HEK293 (cell line): ENCODE data around the gene RRP8.

Source experiments
- CTCF ChIA-PET: fragments of 350-600 bp; formaldehyde crosslinking; extraction: SDS; loops from one replicate; lab custom pipeline; 2021; ENCODE audit warnings: antibody characterized with exemption; lab: Yijun Ruan, JAX
- POLR2A ChIA-PET: fragments of 300-600 bp; formaldehyde crosslinking; extraction: SDS; loops from one replicate; lab custom pipeline; 2020; ENCODE audit warnings: antibody characterized with exemption, inconsistent platforms; lab: Yijun Ruan, JAX
- H3K27ac ChIP-seq: fragments of 200-500 bp; sonication (Bioruptor generic); 2 replicates; pipeline ENCODE4 v1.5.1; 2014; ENCODE audit warnings: low read depth, low read length, control low read depth, inconsistent platforms; ENCODE audit errors: extremely low read depth
- H3K36me3 ChIP-seq, 2 experiments: fragments of 200-500 bp in 1 of 2; sonication (Bioruptor generic) in 1 of 2; 1 replicate in 1 of 2; 2 replicates in 1 of 2; pipeline ENCODE4 v1.5.1; 2014 to 2017; ENCODE audit warnings: inconsistent platforms in 2 of 2, low read length in 2 of 2; ENCODE audit not compliant: control insufficient read depth in 2 of 2, insufficient read depth in 1 of 2
- H3K4me1 ChIP-seq: fragments of 200-500 bp; sonication (Bioruptor generic); 2 replicates; pipeline ENCODE4 v1.5.1; 2014; ENCODE audit warnings: mild to moderate bottlenecking, low read length, inconsistent platforms; ENCODE audit not compliant: control insufficient read depth, insufficient read depth
- H3K4me3 ChIP-seq: 2 replicates; pipeline ENCODE4 v1.5.1; 2011; ENCODE audit warnings: low read depth, mild to moderate bottlenecking, control low read depth, low read length, moderate library complexity
- H3K9me3 ChIP-seq: fragments of 200-500 bp; sonication (Bioruptor generic); 2 replicates; pipeline ENCODE4 v1.5.1; 2014; ENCODE audit warnings: low read depth, low read length, inconsistent platforms; ENCODE audit not compliant: control insufficient read depth, insufficient read depth
- BCL11A ChIP-seq: fragments of 450-650 bp; formaldehyde crosslinking; IDR thresholded peaks from 2 replicates; pipeline ENCODE4 v1.5.1; 2016; ENCODE audit warnings: low read depth, missing biosample characterization, missing genetic modification characterization
- GLI2 ChIP-seq: fragments of 450-650 bp; formaldehyde crosslinking; IDR thresholded peaks from 2 replicates; pipeline ENCODE4; 2017; ENCODE audit warnings: missing biosample characterization, missing genetic modification characterization, low read depth, borderline replicate concordance
- MEIS1 ChIP-seq: sonication (generic); formaldehyde crosslinking; IDR thresholded peaks from 2 replicates; pipeline ENCODE4 v1.8.1; 2022; ENCODE audit warnings: missing genetic modification reagents, mild to moderate bottlenecking, borderline replicate concordance
- MYNN ChIP-seq: fragments of 450-650 bp; formaldehyde crosslinking; IDR thresholded peaks from 2 replicates; pipeline ENCODE4 v1.5.1; 2016; ENCODE audit warnings: missing biosample characterization, missing genetic modification characterization, borderline replicate concordance
- PRDM1 ChIP-seq: fragments of 450-650 bp; formaldehyde crosslinking; IDR thresholded peaks from 2 replicates; pipeline ENCODE4; 2016; ENCODE audit warnings: missing biosample characterization, missing genetic modification characterization
- TCF7L2 ChIP-seq: IDR thresholded peaks from 2 replicates; pipeline ENCODE4 v1.6.1; 2011; ENCODE audit warnings: low read depth, mild to moderate bottlenecking, inconsistent platforms, low read length, moderate library complexity, borderline replicate concordance
- TRIM28 ChIP-seq: IDR thresholded peaks from 2 replicates; pipeline ENCODE4 v1.6.1; 2011; ENCODE audit warnings: low read length, control low read depth, borderline replicate concordance
- YY1 ChIP-seq: fragments of 450-650 bp; formaldehyde crosslinking; IDR thresholded peaks from 2 replicates; pipeline ENCODE4 v1.5.1; 2018; ENCODE audit warnings: missing biosample characterization, missing genetic modification characterization
- ZBTB20 ChIP-seq: fragments of 450-650 bp; formaldehyde crosslinking; IDR thresholded peaks from 2 replicates; pipeline ENCODE4 v1.5.1; 2016; ENCODE audit warnings: missing biosample characterization, missing genetic modification characterization
- ZFHX2 ChIP-seq: fragments of 450-650 bp; formaldehyde crosslinking; conservative IDR thresholded peaks from 2 replicates; pipeline ENCODE4 v1.5.1; 2016; ENCODE audit warnings: missing biosample characterization, missing genetic modification characterization
- ZNF132 ChIP-seq: fragments of 450-650 bp; formaldehyde crosslinking; IDR thresholded peaks from 2 replicates; pipeline ENCODE4 v1.5.1; 2017; ENCODE audit warnings: missing biosample characterization, missing genetic modification characterization, borderline replicate concordance
- ZNF292 ChIP-seq: fragments of 450-650 bp; formaldehyde crosslinking; IDR thresholded peaks from 2 replicates; pipeline ENCODE4 v1.5.1; 2016; ENCODE audit warnings: low read depth, missing biosample characterization, missing genetic modification characterization, borderline replicate concordance
- ZNF391 ChIP-seq: fragments of 450-650 bp; formaldehyde crosslinking; IDR thresholded peaks from 2 replicates; pipeline ENCODE4 v1.5.1; 2016; ENCODE audit warnings: low read depth, missing biosample characterization, missing genetic modification characterization, borderline replicate concordance
- ZNF426 ChIP-seq: fragments of 450-650 bp; formaldehyde crosslinking; IDR thresholded peaks from 2 replicates; pipeline ENCODE4 v1.5.1; 2017; ENCODE audit warnings: missing biosample characterization, missing genetic modification characterization, mild to moderate bottlenecking, inconsistent platforms, moderate library complexity
- ZNF433 ChIP-seq: fragments of 450-650 bp; formaldehyde crosslinking; IDR thresholded peaks from 2 replicates; pipeline ENCODE4 v1.5.1; 2016; ENCODE audit warnings: missing biosample characterization, missing genetic modification characterization, low read depth
- ZNF585B ChIP-seq: fragments of 450-650 bp; formaldehyde crosslinking; IDR thresholded peaks from 2 replicates; pipeline ENCODE4 v1.5.1; 2016; ENCODE audit warnings: missing biosample characterization, missing genetic modification characterization
- ZNF600 ChIP-seq: fragments of 450-650 bp; formaldehyde crosslinking; IDR thresholded peaks from 2 replicates; pipeline ENCODE4 v1.5.1; 2016; ENCODE audit warnings: missing biosample characterization, missing genetic modification characterization
- ZNF621 ChIP-seq: fragments of 450-650 bp; formaldehyde crosslinking; IDR thresholded peaks from 2 replicates; pipeline ENCODE4 v1.5.1; 2017; ENCODE audit warnings: missing biosample characterization, missing genetic modification characterization
- ZNF624 ChIP-seq: fragments of 450-650 bp; formaldehyde crosslinking; IDR thresholded peaks from 2 replicates; pipeline ENCODE4 v1.5.1; 2017; ENCODE audit warnings: missing biosample characterization, missing genetic modification characterization
- ZNF704 ChIP-seq: fragments of 450-650 bp; formaldehyde crosslinking; IDR thresholded peaks from 2 replicates; pipeline ENCODE4 v1.5.1; 2016; ENCODE audit warnings: missing biosample characterization, missing genetic modification characterization
- ZSCAN5A ChIP-seq: fragments of 450-650 bp; formaldehyde crosslinking; IDR thresholded peaks from 2 replicates; pipeline ENCODE4 v1.5.1; 2016; ENCODE audit warnings: missing biosample characterization, missing genetic modification characterization

The RRP8 gene

GRCh38 chr11:6618117-6619003, 14.9 kb upstream of the RRP8 start (continued):
- no peak for TF ChIP-seq ZNF426

- no peak overlapping the region for H3K27ac ChIP-seq
- H3K9me3 ChIP-seq, result no peaks in the 10 kb centered on the region
- CTCF ChIA-PET, result interaction anchor here (0.9 to 1.3 kb wide), 2 partner anchors 10 to 66 kb away, joined by 3 to 4 read pairs; partner anchors contain the start of gene MRPL17
- no peak for TF ChIP-seq ZFHX2 (tag by site-specific recombination)
- TF ChIP-seq ZNF433, result no peak
- no peak for TF ChIP-seq ZNF704 (tag by site-specific recombination)
- no peak for TF ChIP-seq PRDM1 (tag by site-specific recombination)
- TF ChIP-seq ZNF391 (tag by site-specific recombination), result no peak
- TF ChIP-seq ZSCAN5A (tag by site-specific recombination), result no peak
- no peak for TF ChIP-seq MYNN (tag by site-specific recombination)
- no peak for TF ChIP-seq TRIM28
- POLR2A ChIA-PET, result interaction anchor here (1.0 kb wide), 1 partner anchor 66 kb away, joined by 3 read pairs; the partner anchor contains the start of gene MRPL17
- H3K4me1 ChIP-seq, result 0 out of 2 replicates have a peak, but pooled peaks cover 4% of the 10 kb centered on the region
- H3K36me3 ChIP-seq, result peaks cover 0 to 38% of the 10 kb centered on the region in 2 experiments; a peak in 1 of 3 replicates
- no peak overlapping the region for H3K4me3 ChIP-seq
Observed at GRCh38 chr11:6617315-6617781, 13.9 kb upstream of the RRP8 start.

- no peak overlapping the region for H3K27ac ChIP-seq
- H3K4me1 ChIP-seq, result 0 out of 2 replicates have a peak, but pooled peaks cover 4% of the 10 kb centered on the region
- ChIA-PET CTCF (interaction anchor here (0.6 to 1.3 kb wide), 2 partner anchors 9 to 238 kb away, joined by 4 to 5 read pairs; no protein-coding TSS in a partner anchor), POLR2A (interaction anchor here (0.7 kb wide), 1 partner anchor 11 kb away, joined by 4 read pairs; no protein-coding TSS in a partner anchor)
- H3K9me3 ChIP-seq, result no peaks in the 10 kb centered on the region
- H3K36me3 ChIP-seq, result peaks cover 0 to 38% of the 10 kb centered on the region in 2 experiments; a peak in 1 of 3 replicates
- TF ChIP-seq TCF7L2, result no peak
- no peak overlapping the region for H3K4me3 ChIP-seq
Observed at GRCh38 chr11:6616596-6617250, 13.3 kb upstream of the RRP8 start.

GRCh38 chr11:6615882-6616585, 12.6 kb upstream of the RRP8 start:
- Histone ChIP-seq H3K9me3 (no peaks in the 10 kb centered on the region), H3K4me1 (0 out of 2 replicates have a peak, but pooled peaks cover 4% of the 10 kb centered on the region), H3K4me3 (no peak overlapping the region)
- POLR2A ChIA-PET, result interaction anchor here (0.7 kb wide), 1 partner anchor 11 kb away, joined by 4 read pairs; no protein-coding TSS in a partner anchor
- TF ChIP-seq ZNF585B (tag by site-specific recombination), result no peak
- no peak for TF ChIP-seq MEIS1
- no peak for TF ChIP-seq ZBTB20 (tag by site-specific recombination)
- TF ChIP-seq GLI2 (tag by site-specific recombination), result no peak
- TF ChIP-seq YY1 (tag by site-specific recombination), result no peak
- TF ChIP-seq ZNF600 (tag by site-specific recombination), result no peak
- no peak for TF ChIP-seq TCF7L2
- no peak for TF ChIP-seq BCL11A (tag by site-specific recombination)
- TF ChIP-seq ZNF391 (tag by site-specific recombination), result no peak
- TF ChIP-seq ZNF621 (tag by site-specific recombination), result no peak
- TF ChIP-seq ZNF132, result no peak
- no peak for TF ChIP-seq ZNF624 (tag by site-specific recombination)
- TF ChIP-seq ZNF292 (tag by site-specific recombination), result no peak
- TF ChIP-seq, all 188 proteins: peak for 0
- Histone ChIP-seq H3K27ac (no peak overlapping the region), H3K36me3 (peaks cover 0 to 43% of the 10 kb centered on the region in 2 experiments; a peak in 1 of 3 replicates)
- CTCF ChIA-PET, result interaction anchor here (0.6 to 0.7 kb wide), 2 partner anchors 61 to 237 kb away, joined by 3 to 5 read pairs; no protein-coding TSS in a partner anchor
